ENCODE data around the gene FPGS.
"Not testable (repeated sequence)": the region's sequence is repeated elsewhere in the genome, so short reads cannot be mapped to it uniquely, and the experiment has no call there.

FPGS gene

GRCh38 chr9:127845619-127846018 is 42.9 kb downstream of the FPGS start:
- not testable (repeated sequence) for DNase-seq

GRCh38 chr9:127846443-127847177 is 43.9 kb downstream of the FPGS start:
- no peak for DNase-seq

GRCh38 chr9:127847178-127847510 is 44.5 kb downstream of the FPGS start:
- no peak for DNase-seq

GRCh38 chr9:127847833-127848755 is 45.4 kb downstream of the FPGS start:
- no peak for DNase-seq

- DNase-seq, result no peak
Observed at GRCh38 chr9:127848756-127849504, 46.2 kb downstream of the FPGS start.

GRCh38 chr9:127850286-127850830 is 47.7 kb downstream of the FPGS start:
- DNase-seq, result no peak

- no peak for DNase-seq
Observed at GRCh38 chr9:127852829-127853228, 50.1 kb downstream of the FPGS start.

- no peak for DNase-seq
Observed at GRCh38 chr9:127853312-127854183, 50.9 kb downstream of the FPGS start.

GRCh38 chr9:127854184-127854806 is 51.6 kb downstream of the FPGS start, which contains the start of gene ENG:
Gene ENG (minus strand): TSS chr9:127854658. CDS start chr9:127854355, 303 bp downstream.
- DNase-seq, result no peak

GRCh38 chr9:127854960-127855359 is 52.3 kb downstream of the FPGS start:
- DNase-seq, result no peak

GRCh38 chr9:127855522-127855921 is 52.8 kb downstream of the FPGS start:
- no peak for DNase-seq

- DNase-seq, result no peak
Observed at GRCh38 chr9:127856094-127856728, 53.5 kb downstream of the FPGS start.

GRCh38 chr9:127856729-127857116 is 54.0 kb downstream of the FPGS start:
- DNase-seq, result no peak

- no peak for DNase-seq
Observed at GRCh38 chr9:127857278-127857677, 54.6 kb downstream of the FPGS start.

- DNase-seq, result no peak
Observed at GRCh38 chr9:127858041-127858512, 55.4 kb downstream of the FPGS start.

- DNase-seq, result no peak
Observed at GRCh38 chr9:127860260-127860659, 57.6 kb downstream of the FPGS start.

GRCh38 chr9:127860779-127861178 is 58.1 kb downstream of the FPGS start:
- DNase-seq, result no peak

GRCh38 chr9:127862075-127863011 is 59.7 kb downstream of the FPGS start:
- DNase-seq, result peak; percentile 55

GRCh38 chr9:127863191-127863621 is 60.5 kb downstream of the FPGS start:
- DNase-seq, result no peak

Data from midbrain (tissue), 1 donor.